Aorta (tissue), 5 donors: Measurements from ENCODE around the gene PRDM12. TPM values are rescaled to one million over a fixed set of nuclear protein-coding genes. Genes with fewer than 3 reads are reported as not detected.

Experiments
- ATAC-seq: fragments of 200-7000 bp; cut with Tn5 transposase; one replicate; pipeline ENCODE4 v1.9.1; 2022; ENCODE audit warnings: moderate library complexity; ENCODE audit not compliant: low FRiP score
- DNase-seq, 2 donors: peaks; one replicate each; pipeline ENCODE4 v3.0.0-alpha.2; 2020
- H3K27ac ChIP-seq, 2 donors: one replicate each; pipeline ENCODE4 v1.5.1; 2013; ENCODE audit warnings: low read length in 2 of 2, mild to moderate bottlenecking in 2 of 2, moderate library complexity in 2 of 2, control low read depth in 1 of 2, inconsistent platforms in 1 of 2, low read depth in 1 of 2
- H3K27me3 ChIP-seq, 2 donors: one replicate each; pipeline ENCODE4 v1.6.1; 2013; ENCODE audit warnings: control low read depth in 1 of 2, low read length in 1 of 2, mild to moderate bottlenecking in 1 of 2, moderate library complexity in 1 of 2; ENCODE audit not compliant: insufficient read depth in 2 of 2, control insufficient read depth in 1 of 2
- H3K36me3 ChIP-seq, 2 donors: one replicate each; pipeline ENCODE4 v1.6.1; 2013; ENCODE audit warnings: control low read depth in 1 of 2, low read length in 1 of 2, mild to moderate bottlenecking in 1 of 2; ENCODE audit not compliant: insufficient read depth in 2 of 2, control insufficient read depth in 1 of 2
- H3K4me1 ChIP-seq, 2 donors: one replicate each; pipeline ENCODE4 v1.6.1; 2013; ENCODE audit warnings: low read length in 2 of 2, control low read depth in 1 of 2, mild to moderate bottlenecking in 1 of 2, moderate library complexity in 1 of 2; ENCODE audit not compliant: insufficient read depth in 2 of 2, control insufficient read depth in 1 of 2
- H3K4me3 ChIP-seq, 2 donors: one replicate each; pipeline ENCODE4 v1.5.1; 2013; ENCODE audit warnings: low read length in 2 of 2, control low read depth in 1 of 2, mild to moderate bottlenecking in 1 of 2
- H3K9me3 ChIP-seq: one replicate; pipeline ENCODE4 v1.6.1; 2013; ENCODE audit warnings: mild to moderate bottlenecking, low read length; ENCODE audit not compliant: control insufficient read depth
- WGBS, 2 donors: extraction: QIAGEN DNeasy Blood & Tissue Kit; methylation state at CpG; one replicate each; pipeline ENCODE4 v1.1.7; 2013; 5-methylcytosine and 5-hydroxymethylcytosine counted together
- intact Hi-C, 2 donors: fragments of 100-400 bp; cut with DNase I; formaldehyde crosslinking; loops; one replicate each; pipeline versions ENCODE4 v1.14.2 to v1.15.0; 2022
- long read RNA-seq, 2 donors: library from polyadenylated mRNA; unstranded; transcript quantifications; one replicate each; pipeline ENCODE4 v2.0.0, GENCODE V29; 2020 to 2021
- polyA plus RNA-seq, 2 donors: library from polyadenylated mRNA; stranded (reverse); fragments of 200-250 nt; gene quantifications; one replicate each; pipeline ENCODE4 v1.2.3, GENCODE V29; 2013
- total RNA-seq, 2 donors: library from RNA; stranded (reverse); fragmentation: NEBNext Ultra II Directional; extraction: Animal tissue kit (Norgen Biotek cat#: 25700); gene quantifications; one replicate each; pipeline ENCODE4 v1.2.1, GENCODE V29; 2021
- donor health status: healthy with polysubstance abuse.
- donor health status: Bipolar disorder and iron deficiency.
- donor health status: DM: no; HTN: no; CAD: no.
- donor health status: DM: no; HTN: no; CAD: no.
- donor health status: DM: yes; HTN: yes; CAD: no.

Gene PRDM12
- not detected for total RNA-seq
- not detected for polyA plus RNA-seq
- long read RNA-seq, donor 1, result 0 reads
- long read RNA-seq, donor 2, result 0 reads

- H3K4me1 ChIP-seq, result no peaks in the 10 kb centered on the region
- WGBS, 2 donors, result 2 to 3% methylated on average over 54 to 76 of the region's 76 CpGs
- no peak for ATAC-seq
Observed at GRCh38 chr9:130664251-130665028, at the start of gene PRDM12. TSS of gene PRDM12 (plus strand) at chr9:130664594. CDS start at chr9:130664654, 60 bp downstream.

GRCh38 chr9:130616451-130616850 lies 47.9 kb upstream of the PRDM12 start:
- no peak for DNase-seq

More at GRCh38 chr9:130664251-130665028, at the start of gene PRDM12:
- intact Hi-C loops, result no loop called here
- Histone ChIP-seq H3K9me3 (no peaks in the 10 kb centered on the region), H3K4me3 (no peak within 1 kb of the TSS), H3K27ac (no peak within 1 kb of the TSS), H3K36me3 (no peaks in the 10 kb centered on the region), H3K27me3 (no peaks in the 10 kb centered on the region)
- DNase-seq, result no peak

DNA sequence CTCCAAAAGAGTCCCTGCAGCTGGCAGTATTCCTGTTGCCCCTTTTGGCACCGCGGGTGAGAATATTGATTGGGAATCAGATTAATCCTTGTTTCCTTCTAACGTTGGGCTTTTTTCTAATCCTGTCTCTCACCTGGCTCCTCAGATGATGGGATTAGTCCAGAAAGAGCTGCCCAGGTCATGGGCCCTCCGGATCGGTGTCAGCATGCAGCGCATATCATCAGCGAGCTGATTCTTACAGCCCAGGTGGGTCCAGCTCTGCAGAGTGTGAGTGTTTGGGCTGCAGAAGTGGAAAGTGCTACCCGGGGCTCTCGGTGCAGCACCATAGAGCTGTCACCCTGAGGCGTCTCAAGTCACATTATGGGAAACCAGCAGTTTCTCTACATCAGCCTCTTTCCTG lies 40.9 kb upstream of the PRDM12 start:
- Histone ChIP-seq H3K4me3 (no peak overlapping the region), H3K9me3 (no peaks in the 10 kb centered on the region), H3K4me1 (no peaks in the 10 kb centered on the region), H3K27ac (no peak overlapping the region), H3K27me3 (no peaks in the 10 kb centered on the region), H3K36me3 (peaks cover 11 to 14% of the 10 kb centered on the region in 2 donors)
- 89 to 92% methylated on average over 10 of the region's 10 CpGs for WGBS, 2 donors
- intact Hi-C loops, result no loop called here
- ATAC-seq (no peak), DNase-seq (no peak)

More at GRCh38 chr9:130616451-130616850, 47.9 kb upstream of the PRDM12 start:
- Histone ChIP-seq H3K4me3 (no peak overlapping the region), H3K9me3 (no peaks in the 10 kb centered on the region), H3K27me3 (no peaks in the 10 kb centered on the region), H3K36me3 (peaks cover 11 to 15% of the 10 kb centered on the region in 2 donors), H3K27ac (no peak overlapping the region), H3K4me1 (no peaks in the 10 kb centered on the region)
- WGBS, 2 donors, result 87 to 93% methylated on average over 10 of the region's 10 CpGs
- ATAC-seq, result no peak
- intact Hi-C loops, result no loop called here

- ATAC-seq, result no peak
- intact Hi-C loops, result no loop called here
- Histone ChIP-seq H3K9me3 (no peaks in the 10 kb centered on the region), H3K4me3 (no peak overlapping the region), H3K4me1 (no peaks in the 10 kb centered on the region), H3K36me3 (peaks cover 11 to 12% of the 10 kb centered on the region in 2 donors), H3K27ac (no peak overlapping the region), H3K27me3 (no peaks in the 10 kb centered on the region)
- DNase-seq, result no peak
- WGBS, 2 donors, result 84 to 89% methylated on average over 4 of the region's 4 CpGs
Observed at GRCh38 chr9:130624154-130624553, 40.2 kb upstream of the PRDM12 start.

- no peak overlapping the region for H3K4me3 ChIP-seq
- no peaks in the 10 kb centered on the region for H3K27me3 ChIP-seq
- intact Hi-C loops, result no loop called here
- H3K36me3 ChIP-seq, result peaks cover 2 to 18% of the 10 kb centered on the region in 2 donors
- WGBS, 2 donors, result 80 to 81% methylated on average over 21 of the region's 21 CpGs
- no peak for ATAC-seq
- H3K27ac ChIP-seq, result no peak overlapping the region
- H3K4me1 ChIP-seq, result no peaks in the 10 kb centered on the region
- no peaks in the 10 kb centered on the region for H3K9me3 ChIP-seq
- DNase-seq, result peak in 1 of 2 donors; percentile 14
Observed at GRCh38 chr9:130626249-130626996, 38.0 kb upstream of the PRDM12 start.

DNA sequence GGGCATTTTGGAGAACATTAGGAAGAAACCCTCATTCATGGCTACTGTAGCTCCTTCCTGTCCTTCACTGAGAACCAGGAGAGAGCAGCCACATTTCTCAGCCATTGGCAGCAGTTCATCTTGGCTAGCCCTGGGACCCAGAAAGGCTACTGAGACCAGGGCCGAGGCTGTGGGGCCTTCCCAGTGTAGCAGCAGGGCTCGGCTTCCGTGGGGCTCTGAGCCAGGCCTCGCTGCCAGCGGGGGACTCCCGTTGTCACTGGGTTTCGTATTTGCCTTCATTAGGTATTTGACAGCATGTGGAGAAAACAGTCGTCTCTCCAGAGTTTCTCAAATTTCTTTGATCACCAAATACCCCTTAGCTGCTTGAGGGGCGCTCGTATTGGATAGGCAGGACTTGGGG lies 37.3 kb upstream of the PRDM12 start:
- no peak for ATAC-seq
- DNase-seq, result peak in 1 of 2 donors; percentile 7
- no peak overlapping the region for H3K4me3 ChIP-seq
- intact Hi-C loops, result no loop called here
- peaks cover 2 to 20% of the 10 kb centered on the region in 2 donors for H3K36me3 ChIP-seq
- no peaks in the 10 kb centered on the region for H3K9me3 ChIP-seq
- H3K27me3 ChIP-seq, result no peaks in the 10 kb centered on the region
- H3K4me1 ChIP-seq, result no peaks in the 10 kb centered on the region
- H3K27ac ChIP-seq, result no peak overlapping the region
- WGBS, 2 donors, result 72 to 78% methylated on average over 10 of the region's 10 CpGs

- no peak for ATAC-seq
- peak in 1 of 2 donors; percentile 22 for DNase-seq
- Histone ChIP-seq H3K27ac (no peak overlapping the region), H3K4me1 (no peaks in the 10 kb centered on the region), H3K4me3 (no peak overlapping the region), H3K9me3 (no peaks in the 10 kb centered on the region), H3K27me3 (no peaks in the 10 kb centered on the region), H3K36me3 (peaks cover 2 to 22% of the 10 kb centered on the region in 2 donors)
- intact Hi-C loops, result no loop called here
- WGBS, 2 donors, result 78 to 80% methylated on average over 22 to 23 of the region's 23 CpGs
Observed at GRCh38 chr9:130627896-130628792, 36.2 kb upstream of the PRDM12 start.

GRCh38 chr9:130629443-130630070 lies 34.8 kb upstream of the PRDM12 start:
- H3K4me3 ChIP-seq, result no peak overlapping the region
- intact Hi-C loops, result no loop called here
- 66 to 73% methylated on average over 13 of the region's 13 CpGs for WGBS, 2 donors
- H3K36me3 ChIP-seq, result peaks cover 0 to 22% of the 10 kb centered on the region in 2 donors
- peak in 1 of 2 donors; percentile 13 for DNase-seq
- H3K9me3 ChIP-seq, result no peaks in the 10 kb centered on the region
- H3K27me3 ChIP-seq, result no peaks in the 10 kb centered on the region
- H3K4me1 ChIP-seq, result no peaks in the 10 kb centered on the region
- no peak overlapping the region for H3K27ac ChIP-seq
- ATAC-seq, result no peak
